Osteoblast (primary cell): Measurements from ENCODE around the gene SLBP. TPM values are rescaled to one million over a fixed set of nuclear protein-coding genes. Genes with fewer than 3 reads are reported as not detected.

Experiments used
- DNase-seq: peaks from one replicate; pipeline ENCODE4 v3.0.0; 2011; ENCODE audit warnings: low spot score, mixed read lengths; ENCODE audit not compliant: insufficient read length; ENCODE audit errors: missing footprints
- H2AFZ ChIP-seq: 2 replicates; pipeline ENCODE4 v1.6.0; 2011; ENCODE audit warnings: mild to moderate bottlenecking, low read length
- H3K27ac ChIP-seq: 2 replicates; pipeline ENCODE4 v1.5.1; 2011; ENCODE audit warnings: mild to moderate bottlenecking, low read depth, low read length, moderate library complexity
- H3K27me3 ChIP-seq: 2 replicates; pipeline ENCODE4 v1.6.0; 2012; ENCODE audit warnings: mild to moderate bottlenecking, control low read depth, inconsistent platforms, low read length, moderate library complexity; ENCODE audit not compliant: insufficient read depth
- H3K36me3 ChIP-seq: 2 replicates; pipeline ENCODE4 v1.5.1; 2011; ENCODE audit warnings: mild to moderate bottlenecking, low read length, control low read depth, moderate library complexity; ENCODE audit not compliant: insufficient read depth
- H3K4me1 ChIP-seq: 2 replicates; pipeline ENCODE4 v1.5.1; 2011; ENCODE audit warnings: mild to moderate bottlenecking, low read length, control low read depth, moderate library complexity; ENCODE audit not compliant: insufficient read depth
- H3K4me2 ChIP-seq: 2 replicates; pipeline ENCODE4 v1.6.0; 2011; ENCODE audit warnings: mild to moderate bottlenecking, low read length; ENCODE audit not compliant: insufficient read depth
- H3K4me3 ChIP-seq: fragments of 200-600 bp; sonication (generic); 3 replicates; pipeline ENCODE4 v1.5.1; 2012; ENCODE audit warnings: mild to moderate bottlenecking, low read length, inconsistent platforms; ENCODE audit not compliant: insufficient read depth
- H3K79me2 ChIP-seq: 2 replicates; pipeline ENCODE4 v1.6.0; 2012; ENCODE audit warnings: mild to moderate bottlenecking, low read length, control low read depth, inconsistent platforms; ENCODE audit not compliant: insufficient read depth
- H3K9me3 ChIP-seq: 2 replicates; pipeline ENCODE4 v1.5.1; 2011; ENCODE audit warnings: low read depth, low read length, control low read depth
- H4K20me1 ChIP-seq: 2 replicates; pipeline ENCODE4 v1.6.0; 2012; ENCODE audit warnings: mild to moderate bottlenecking, low read length, control low read depth; ENCODE audit not compliant: insufficient read depth
- CTCF ChIP-seq: IDR thresholded peaks from 2 replicates; pipeline ENCODE4 v1.5.1; 2011; ENCODE audit warnings: mild to moderate bottlenecking, low read depth, low read length, moderate library complexity; ENCODE audit errors: extremely low read depth
- total RNA-seq: library from RNA; depleted of rRNA; stranded (reverse); fragments of >200 nt; gene quantifications from 2 replicates; pipeline ENCODE4 v1.2.3, GENCODE V29; 2012

Gene SLBP
- total RNA-seq, 1 donor: 55.7 TPM

- Histone ChIP-seq H3K9me3 (no peaks in the 10 kb centered on the region), H3K79me2 (no peaks in the 10 kb centered on the region), H2AFZ (no peak overlapping the region), H3K27me3 (no peaks in the 10 kb centered on the region), H3K36me3 (no peaks in the 10 kb centered on the region), H3K4me3 (no peak overlapping the region), H4K20me1 (no peaks in the 10 kb centered on the region), H3K27ac (no peak overlapping the region), H3K4me1 (no peaks in the 10 kb centered on the region), H3K4me2 (no peak overlapping the region)
- no peak for DNase-seq
- no peak for TF ChIP-seq CTCF
Measured at GRCh38 chr4:1668488-1668840, 43.7 kb downstream of the SLBP start.

- Histone ChIP-seq H3K4me2 (no peak overlapping the region), H3K27ac (no peak overlapping the region), H3K4me1 (no peaks in the 10 kb centered on the region), H3K27me3 (no peaks in the 10 kb centered on the region), H3K9me3 (no peaks in the 10 kb centered on the region), H3K79me2 (no peaks in the 10 kb centered on the region), H4K20me1 (no peaks in the 10 kb centered on the region), H2AFZ (no peak overlapping the region), H3K4me3 (no peak overlapping the region), H3K36me3 (no peaks in the 10 kb centered on the region)
- DNase-seq: no peak
- TF ChIP-seq CTCF: no peak
Measured at GRCh38 chr4:1667273-1667672, 44.8 kb downstream of the SLBP start.

- TF ChIP-seq CTCF: no peak
- Histone ChIP-seq H3K4me2 (no peak overlapping the region), H3K27ac (no peak overlapping the region), H3K27me3 (no peaks in the 10 kb centered on the region), H3K9me3 (no peaks in the 10 kb centered on the region), H3K79me2 (no peaks in the 10 kb centered on the region), H3K36me3 (no peaks in the 10 kb centered on the region), H2AFZ (no peak overlapping the region), H3K4me3 (no peak overlapping the region), H4K20me1 (no peaks in the 10 kb centered on the region), H3K4me1 (no peaks in the 10 kb centered on the region)
- DNase-seq: peak; percentile 57
Measured at GRCh38 chr4:1666391-1666790, 45.7 kb downstream of the SLBP start.

GRCh38 chr4:1664141-1664540, 48.0 kb downstream of the SLBP start:
- Histone ChIP-seq H4K20me1 (no peaks in the 10 kb centered on the region), H2AFZ (no peak overlapping the region), H3K27me3 (no peaks in the 10 kb centered on the region), H3K4me3 (no peak overlapping the region), H3K4me2 (no peak overlapping the region), H3K79me2 (no peaks in the 10 kb centered on the region), H3K27ac (no peak overlapping the region), H3K9me3 (no peaks in the 10 kb centered on the region), H3K4me1 (no peaks in the 10 kb centered on the region), H3K36me3 (no peaks in the 10 kb centered on the region)
- peak; percentile 63 for DNase-seq
- no peak for TF ChIP-seq CTCF
